ENCODE results near the gene ARHGEF6.
"Not testable (repeated sequence)": the region's sequence is repeated elsewhere in the genome, so short reads cannot be mapped to it uniquely, and the experiment has no call there.

Gene ARHGEF6

GRCh38 chrX:136784231-136784630 is 3.5 kb upstream of the ARHGEF6 start:
- in situ Hi-C loops (cut with HindIII; ENCODE audit: low sequenced_read_pairs): no loop called here

- in situ Hi-C loops (cut with HindIII; ENCODE audit: low sequenced_read_pairs): no loop called here
Observed at GRCh38 chrX:136783159-136783558, 2.4 kb upstream of the ARHGEF6 start.

GRCh38 chrX:136781180-136781797 is 557 bp upstream of the ARHGEF6 start:
- in situ Hi-C loops (cut with HindIII; ENCODE audit: low sequenced_read_pairs): no loop called here

- in situ Hi-C loops (cut with HindIII; ENCODE audit: low sequenced_read_pairs): no loop called here
Observed at GRCh38 chrX:136780241-136780640, 491 bp downstream of the ARHGEF6 start.

- in situ Hi-C loops (cut with HindIII; ENCODE audit: low sequenced_read_pairs): no loop called here
Observed at GRCh38 chrX:136779346-136779781, 1.4 kb downstream of the ARHGEF6 start.

GRCh38 chrX:136778916-136779315 is 1.8 kb downstream of the ARHGEF6 start:
- in situ Hi-C loops (cut with HindIII; ENCODE audit: low sequenced_read_pairs): no loop called here

GRCh38 chrX:136778020-136778419 is 2.7 kb downstream of the ARHGEF6 start:
- in situ Hi-C loops (cut with HindIII; ENCODE audit: low sequenced_read_pairs): no loop called here

GRCh38 chrX:136773648-136774047 is 7.1 kb downstream of the ARHGEF6 start:
- in situ Hi-C loops (cut with HindIII; ENCODE audit: low sequenced_read_pairs): no loop called here

GRCh38 chrX:136771869-136772268 is 8.9 kb downstream of the ARHGEF6 start:
- in situ Hi-C loops (cut with HindIII; ENCODE audit: low sequenced_read_pairs): not testable (repeated sequence)

GRCh38 chrX:136768469-136769084 is 12.2 kb downstream of the ARHGEF6 start:
- in situ Hi-C loops (cut with HindIII; ENCODE audit: low sequenced_read_pairs): no loop called here

GRCh38 chrX:136767104-136767941 is 13.4 kb downstream of the ARHGEF6 start:
- in situ Hi-C loops (cut with HindIII; ENCODE audit: low sequenced_read_pairs): no loop called here

- in situ Hi-C loops (cut with HindIII; ENCODE audit: low sequenced_read_pairs): no loop called here
Observed at GRCh38 chrX:136766785-136767103, 14.0 kb downstream of the ARHGEF6 start.

GRCh38 chrX:136765821-136766356 is 14.8 kb downstream of the ARHGEF6 start:
- in situ Hi-C loops (cut with HindIII; ENCODE audit: low sequenced_read_pairs): no loop called here

GRCh38 chrX:136764206-136764605 is 16.5 kb downstream of the ARHGEF6 start:
- in situ Hi-C loops (cut with HindIII; ENCODE audit: low sequenced_read_pairs): no loop called here

GRCh38 chrX:136762820-136763452 is 17.8 kb downstream of the ARHGEF6 start:
- in situ Hi-C loops (cut with HindIII; ENCODE audit: low sequenced_read_pairs): no loop called here

GRCh38 chrX:136761421-136761820 is 19.3 kb downstream of the ARHGEF6 start:
- in situ Hi-C loops (cut with HindIII; ENCODE audit: low sequenced_read_pairs): no loop called here

- in situ Hi-C loops (cut with HindIII; ENCODE audit: low sequenced_read_pairs): no loop called here
Observed at GRCh38 chrX:136759968-136760367, 20.8 kb downstream of the ARHGEF6 start.

GRCh38 chrX:136755411-136755810 is 25.3 kb downstream of the ARHGEF6 start:
- in situ Hi-C loops (cut with HindIII; ENCODE audit: low sequenced_read_pairs): no loop called here

- in situ Hi-C loops (cut with HindIII; ENCODE audit: low sequenced_read_pairs): no loop called here
Observed at GRCh38 chrX:136754651-136755050, 26.1 kb downstream of the ARHGEF6 start.

- in situ Hi-C loops (cut with HindIII; ENCODE audit: low sequenced_read_pairs): no loop called here
Observed at GRCh38 chrX:136752796-136753195, 27.9 kb downstream of the ARHGEF6 start.

GRCh38 chrX:136752346-136752745 is 28.4 kb downstream of the ARHGEF6 start:
- in situ Hi-C loops (cut with HindIII; ENCODE audit: low sequenced_read_pairs): no loop called here

Measured in DLD1 (cell line).